Caco-2 (cell line): Measurements from ENCODE around the gene SSTR5. TPM values are rescaled to one million over a fixed set of nuclear protein-coding genes. Genes with fewer than 3 reads are reported as not detected.

Experiments
- BruUV-seq: library from RNA; stranded (reverse); fragments of 400-500 nt; replicated peaks from 2 replicates; lab custom pipeline; 2021; lab: Mats Ljungman, UMichigan
- CTCF ChIA-PET: fragments of 300-600 bp; sonication (Branson Sonifier 250); formaldehyde crosslinking; loops from one replicate; lab custom pipeline; 2022; ENCODE audit warnings: antibody characterized with exemption; lab: Charles Lee
- POLR2A ChIA-PET: fragments of 300-600 bp; sonication (Branson Sonifier 250); formaldehyde crosslinking; loops from one replicate; lab custom pipeline; 2022; ENCODE audit warnings: antibody characterized with exemption; lab: Charles Lee
- DNase-seq, 2 experiments: peaks; one replicate each; pipeline versions ENCODE4 v3.0.0 to v3.0.0-alpha.2; 2020 to 2022
- H3K27me3 ChIP-seq: replicated peaks from 2 replicates; pipeline ENCODE4 v1.6.0; 2011; ENCODE audit warnings: low read length; ENCODE audit not compliant: control insufficient read depth, insufficient read depth
- H3K36me3 ChIP-seq: 2 replicates; pipeline ENCODE4 v1.5.1; 2011; ENCODE audit warnings: low read length; ENCODE audit not compliant: control insufficient read depth, insufficient read depth
- H3K4me1 ChIP-seq: fragments of 250-450 bp; sonication (Bioruptor Pico); 2 replicates; pipeline ENCODE4 v1.5.1; 2020; ENCODE audit warnings: mild to moderate bottlenecking
- H3K4me3 ChIP-seq: 2 replicates; pipeline ENCODE4 v1.5.1; 2011; ENCODE audit warnings: low read depth, mild to moderate bottlenecking, control low read depth, low read length
- H3K9me3 ChIP-seq: fragments of 250-450 bp; sonication (Bioruptor Pico); 2 replicates; pipeline ENCODE4 v1.5.1; 2020; ENCODE audit warnings: mild to moderate bottlenecking, moderate library complexity
- H3K27ac Mint-ChIP-seq: one replicate; pipeline ENCODE4 v1.8.0; 2022; ENCODE audit warnings: mixed read lengths; ENCODE audit not compliant: unreplicated experiment
- H3K27me3 Mint-ChIP-seq: one replicate; pipeline ENCODE4 v1.8.0; 2022; ENCODE audit warnings: mixed read lengths; ENCODE audit not compliant: insufficient read depth, unreplicated experiment
- H3K36me3 Mint-ChIP-seq: one replicate; pipeline ENCODE4 v1.8.0; 2022; ENCODE audit warnings: mild to moderate bottlenecking, mixed read lengths; ENCODE audit not compliant: insufficient read depth, unreplicated experiment
- H3K4me1 Mint-ChIP-seq: one replicate; pipeline ENCODE4 v1.8.0; 2022; ENCODE audit warnings: low read depth, mixed read lengths; ENCODE audit not compliant: unreplicated experiment
- H3K4me3 Mint-ChIP-seq: one replicate; pipeline ENCODE4 v1.8.0; 2022; ENCODE audit warnings: mild to moderate bottlenecking, moderate library complexity, mixed read lengths; ENCODE audit not compliant: unreplicated experiment
- H3K9me3 Mint-ChIP-seq: one replicate; pipeline ENCODE4 v1.8.0; 2022; ENCODE audit warnings: mixed read lengths; ENCODE audit not compliant: unreplicated experiment
- CTCF ChIP-seq, 2 experiments: fragments of 200-600 bp in 1 of 2; IDR thresholded peaks; 1 replicate in 1 of 2; 2 replicates in 1 of 2; pipeline versions ENCODE4 v1.5.1 to v1.8.0; 2011 to 2022; ENCODE audit warnings: antibody characterized with exemption in 1 of 2, control low read depth in 1 of 2, inconsistent platforms in 1 of 2, low read depth in 1 of 2, low read length in 1 of 2, mild to moderate bottlenecking in 1 of 2, moderate library complexity in 1 of 2; ENCODE audit not compliant: insufficient read depth in 1 of 2, severe bottlenecking in 1 of 2, unreplicated experiment in 1 of 2
- intact Hi-C: fragments of 100-400 bp; cut with micrococcal nuclease; formaldehyde crosslinking; loops from one replicate; pipeline ENCODE4 v1.10.0; 2022; ENCODE audit not compliant: unreplicated experiment
- total RNA-seq: library from RNA; stranded (reverse); gene quantifications from 2 replicates; pipeline ENCODE4 v1.2.3, GENCODE V29; 2022

The SSTR5 gene
- total RNA-seq, 1 experiment from 2014 or later, result 0.23 TPM

- Histone ChIP-seq H3K9me3 (no peaks in the 10 kb centered on the region), H3K27me3 (no peaks in the 10 kb centered on the region), H3K36me3 (no peaks in the 10 kb centered on the region), H3K4me1 (no peaks in the 10 kb centered on the region), H3K4me3 (no peak overlapping the region)
- intact Hi-C loops, result no loop called here
- H3K27ac Mint-ChIP-seq, result no peak overlapping the region
- no peak for DNase-seq
- no peaks in the 10 kb centered on the region for H3K27me3 Mint-ChIP-seq
- no TSS peak for BruUV-seq
- no peaks in the 10 kb centered on the region for H3K4me1 Mint-ChIP-seq
- ChIA-PET CTCF (no interaction called here), POLR2A (no interaction called here)
- TF ChIP-seq CTCF (IDR thresholded peaks at IDR 0.05; ENCODE audit: insufficient read depth in 1 of 2, low read depth in 1 of 2, low read length in 1 of 2, severe bottlenecking in 1 of 2, unreplicated experiment in 1 of 2), result no peak
- H3K4me3 Mint-ChIP-seq, result no peak overlapping the region
- no peaks in the 10 kb centered on the region for H3K9me3 Mint-ChIP-seq
- H3K36me3 Mint-ChIP-seq, result no peaks in the 10 kb centered on the region
Measured at GRCh38 chr16:1126044-1126443, 53.5 kb downstream of the SSTR5 start.

- no peaks in the 10 kb centered on the region for H3K36me3 ChIP-seq
- H3K4me1 ChIP-seq, result no peaks in the 10 kb centered on the region
- H3K27me3 Mint-ChIP-seq, result no peaks in the 10 kb centered on the region
- no TSS peak for BruUV-seq
- POLR2A ChIA-PET, result no interaction called here
- no peaks in the 10 kb centered on the region for H3K4me1 Mint-ChIP-seq
- H3K9me3 ChIP-seq, result no peaks in the 10 kb centered on the region
- CTCF ChIA-PET, result no interaction called here
- no peaks in the 10 kb centered on the region for H3K27me3 ChIP-seq
- no peak overlapping the region for H3K4me3 ChIP-seq
- intact Hi-C loops, result no loop called here
- no peaks in the 10 kb centered on the region for H3K9me3 Mint-ChIP-seq
- H3K4me3 Mint-ChIP-seq, result no peak overlapping the region
- no peak for DNase-seq
- H3K36me3 Mint-ChIP-seq, result no peaks in the 10 kb centered on the region
- no peak overlapping the region for H3K27ac Mint-ChIP-seq
- no peak for TF ChIP-seq CTCF (IDR thresholded peaks at IDR 0.05; ENCODE audit: insufficient read depth in 1 of 2, low read depth in 1 of 2, low read length in 1 of 2, severe bottlenecking in 1 of 2, unreplicated experiment in 1 of 2)
Measured at GRCh38 chr16:1126586-1126985, 54.0 kb downstream of the SSTR5 start.

DNA sequence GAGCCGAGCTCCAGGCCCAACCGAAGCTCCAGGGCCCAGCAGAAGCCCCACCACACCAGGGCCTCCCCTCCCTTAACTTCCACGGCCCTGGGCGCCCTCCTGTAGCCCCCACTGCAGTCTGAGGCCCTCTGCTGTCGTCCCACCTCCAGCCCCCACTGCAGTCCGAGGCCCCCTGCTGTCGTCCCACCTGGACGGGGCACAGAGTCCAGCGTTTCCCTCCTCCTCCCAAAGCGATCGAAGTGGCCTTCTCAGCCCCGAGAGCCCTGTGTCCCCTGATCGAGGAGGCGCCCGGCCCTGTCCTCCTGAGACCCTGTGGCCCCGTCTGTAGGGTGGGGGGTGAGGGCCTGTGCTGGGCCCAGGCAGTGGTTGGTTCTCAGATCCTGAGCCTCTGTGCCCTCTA is 54.6 kb downstream of the SSTR5 start:
- no TSS peak for BruUV-seq
- CTCF ChIA-PET, result no interaction called here
- H3K4me3 Mint-ChIP-seq, result no peak overlapping the region
- Histone ChIP-seq H3K9me3 (no peaks in the 10 kb centered on the region), H3K36me3 (no peaks in the 10 kb centered on the region), H3K4me1 (no peaks in the 10 kb centered on the region), H3K27me3 (no peaks in the 10 kb centered on the region), H3K4me3 (no peak overlapping the region)
- no peaks in the 10 kb centered on the region for H3K4me1 Mint-ChIP-seq
- intact Hi-C loops, result no loop called here
- TF ChIP-seq CTCF (IDR thresholded peaks at IDR 0.05; ENCODE audit: insufficient read depth in 1 of 2, low read depth in 1 of 2, low read length in 1 of 2, severe bottlenecking in 1 of 2, unreplicated experiment in 1 of 2), result no peak
- no peak overlapping the region for H3K27ac Mint-ChIP-seq
- no peak for DNase-seq
- H3K27me3 Mint-ChIP-seq, result no peaks in the 10 kb centered on the region
- no peaks in the 10 kb centered on the region for H3K9me3 Mint-ChIP-seq
- POLR2A ChIA-PET, result no interaction called here
- no peaks in the 10 kb centered on the region for H3K36me3 Mint-ChIP-seq
